H1 (cell line): ENCODE measurements around the gene GRM7. TPM values are rescaled to one million over a fixed set of nuclear protein-coding genes. Genes with fewer than 3 reads are reported as not detected.

Source experiments
- CTCF ChIA-PET: fragments of 300-600 bp; sonication (Branson Sonifier 250); formaldehyde crosslinking; loops from one replicate; lab custom pipeline; 2021; ENCODE audit not compliant: partially characterized antibody; lab: Charles Lee
- POLR2A ChIA-PET: fragments of 300-600 bp; sonication (Branson Sonifier 250); formaldehyde crosslinking; loops from one replicate; lab custom pipeline; 2021; ENCODE audit warnings: inconsistent platforms; ENCODE audit not compliant: partially characterized antibody; lab: Charles Lee
- DNase-seq, 2 experiments: peaks; one replicate each; pipeline versions ENCODE4 v3.0.0 to v3.0.0-alpha.2; 2010 to 2022; ENCODE audit warnings: low spot score in 2 of 2, low read depth in 1 of 2, mixed read lengths in 1 of 2
- FAIRE-seq: peaks from 2 replicates; lab custom pipeline; 2011; peaks lifted over from hg19 to GRCh38; lab: Jason Lieb, UNC
- H2AFZ ChIP-seq: 2 replicates; pipeline ENCODE4 v1.8.1; 2012; ENCODE audit warnings: low read length, inconsistent platforms
- H2AK5ac ChIP-seq: 2 replicates; pipeline ENCODE4 v1.6.1; 2013; ENCODE audit warnings: low read depth, low read length
- H2BK120ac ChIP-seq: replicated peaks from 2 replicates; pipeline ENCODE3; 2013; ENCODE audit warnings: low read depth, low read length, inconsistent platforms
- H2BK12ac ChIP-seq: 2 replicates; pipeline ENCODE4 v1.6.1; 2013; ENCODE audit warnings: low read depth, low read length
- H2BK15ac ChIP-seq: 2 replicates; pipeline ENCODE4 v1.6.1; 2013; ENCODE audit warnings: low read length
- H2BK20ac ChIP-seq: 2 replicates; pipeline ENCODE4 v1.6.1; 2013; ENCODE audit warnings: low read length
- H2BK5ac ChIP-seq: 2 replicates; pipeline ENCODE4 v1.6.1; 2013; ENCODE audit warnings: low read depth, low read length
- H3K14ac ChIP-seq: 2 replicates; pipeline ENCODE4 v1.6.1; 2013; ENCODE audit warnings: inconsistent platforms; ENCODE audit not compliant: insufficient read length
- H3K18ac ChIP-seq: 2 replicates; pipeline ENCODE4 v1.6.1; 2013; ENCODE audit warnings: low read length; ENCODE audit errors: extremely low read depth
- H3K23ac ChIP-seq: 2 replicates; pipeline ENCODE4 v1.6.1; 2013; ENCODE audit warnings: inconsistent platforms; ENCODE audit not compliant: insufficient read length
- H3K23me2 ChIP-seq: 2 replicates; pipeline ENCODE4 v1.6.1; 2013; ENCODE audit warnings: low read depth, low read length
- H3K27ac ChIP-seq: 2 replicates; pipeline ENCODE4 v1.6.1; 2011; ENCODE audit warnings: low read depth, low read length, inconsistent platforms
- H3K27me3 ChIP-seq, 4 experiments: replicated peaks in 1 of 4; 1 replicate in 1 of 4; 2 replicates in 3 of 4; pipeline versions ENCODE4 v1.6.1 to v1.8.1; 2011 to 2013; ENCODE audit warnings: low read length in 3 of 4, mild to moderate bottlenecking in 3 of 4, inconsistent platforms in 2 of 4, mixed read lengths in 2 of 4, moderate library complexity in 1 of 4; ENCODE audit not compliant: control insufficient read depth in 3 of 4, insufficient read depth in 3 of 4; ENCODE audit errors: extremely low read depth in 1 of 4
- H3K36me3 ChIP-seq, 4 experiments: 2 replicates each; pipeline versions ENCODE4 v1.6.1 to v1.8.1; 2011 to 2013; ENCODE audit warnings: mild to moderate bottlenecking in 4 of 4, low read length in 3 of 4, moderate library complexity in 2 of 4, control low read depth in 1 of 4, inconsistent platforms in 1 of 4; ENCODE audit not compliant: insufficient read depth in 4 of 4, control insufficient read depth in 2 of 4
- H3K4ac ChIP-seq: replicated peaks from 2 replicates; pipeline ENCODE3; 2013; ENCODE audit warnings: low read length, low read depth, mixed read lengths, inconsistent platforms; ENCODE audit not compliant: insufficient read length
- H3K4me1 ChIP-seq, 4 experiments: replicated peaks in 1 of 4; 1 replicate in 1 of 4; 2 replicates in 3 of 4; pipeline versions ENCODE4 v1.6.1 to v1.8.1; 2011 to 2013; ENCODE audit warnings: low read length in 3 of 4, inconsistent platforms in 2 of 4, mixed read lengths in 1 of 4; ENCODE audit not compliant: insufficient read depth in 4 of 4, control insufficient read depth in 3 of 4
- H3K4me2 ChIP-seq, 2 experiments: 2 replicates each; pipeline versions ENCODE4 v1.6.1 to v1.8.1; 2011 to 2013; ENCODE audit warnings: low read depth in 2 of 2, low read length in 2 of 2, control low read depth in 1 of 2, inconsistent platforms in 1 of 2, mild to moderate bottlenecking in 1 of 2; ENCODE audit not compliant: insufficient read depth in 1 of 2
- H3K4me3 ChIP-seq, 4 experiments: fragments of 200-600, 300-600 bp in 1 of 4; sonication (generic), shearing (Covaris generic), sonication (Bioruptor Twin) in 1 of 4; 2 replicates each; pipeline versions ENCODE4 v1.5.1 to v1.8.1; 2011 to 2016; ENCODE audit warnings: low read length in 4 of 4, low read depth in 3 of 4, control low read depth in 2 of 4, inconsistent platforms in 2 of 4, mild to moderate bottlenecking in 2 of 4, mixed read lengths in 1 of 4, moderate library complexity in 1 of 4; ENCODE audit not compliant: insufficient read depth in 2 of 4; ENCODE audit errors: extremely low read depth in 1 of 4
- H3K56ac ChIP-seq: replicated peaks from 2 replicates; pipeline ENCODE3; 2013; ENCODE audit warnings: low read depth, mild to moderate bottlenecking, mixed read lengths, low read length, inconsistent platforms; ENCODE audit not compliant: insufficient read length
- H3K79me1 ChIP-seq: 2 replicates; pipeline ENCODE4 v1.6.1; 2013; ENCODE audit warnings: low read depth, low read length, control low read depth
- H3K79me2 ChIP-seq, 2 experiments: 2 replicates each; pipeline versions ENCODE4 v1.6.1 to v1.8.1; 2012 to 2013; ENCODE audit warnings: low read length in 2 of 2, mild to moderate bottlenecking in 2 of 2, inconsistent platforms in 1 of 2; ENCODE audit not compliant: insufficient read depth in 2 of 2, control insufficient read depth in 1 of 2
- H3K9ac ChIP-seq, 4 experiments: replicated peaks in 1 of 4; 1 replicate in 1 of 4; 2 replicates in 3 of 4; pipeline versions ENCODE4 v1.6.1 to v1.8.1; 2011 to 2013; ENCODE audit warnings: low read depth in 3 of 4, low read length in 3 of 4, control low read depth in 2 of 4, mild to moderate bottlenecking in 2 of 4, moderate library complexity in 2 of 4, inconsistent platforms in 1 of 4; ENCODE audit errors: extremely low read depth in 1 of 4
- H3K9me3 ChIP-seq, 2 experiments: 2 replicates each; pipeline versions ENCODE4 v1.6.1 to v1.8.1; 2012 to 2013; ENCODE audit warnings: mild to moderate bottlenecking in 2 of 2, moderate library complexity in 2 of 2, control low read depth in 1 of 2, inconsistent platforms in 1 of 2, low read depth in 1 of 2, low read length in 1 of 2, mixed read lengths in 1 of 2; ENCODE audit not compliant: insufficient read depth in 2 of 2
- H4K20me1 ChIP-seq, 2 experiments: replicated peaks in 1 of 2; 2 replicates each; pipeline versions ENCODE3 to v1.8.1; 2011 to 2013; ENCODE audit warnings: inconsistent platforms in 2 of 2, low read length in 2 of 2, mild to moderate bottlenecking in 1 of 2; ENCODE audit not compliant: insufficient read depth in 2 of 2, control insufficient read depth in 1 of 2
- H4K5ac ChIP-seq: 2 replicates; pipeline ENCODE4 v1.6.1; 2013; ENCODE audit warnings: low read length, low read depth, mixed read lengths, inconsistent platforms; ENCODE audit not compliant: insufficient read length
- H4K8ac ChIP-seq: 2 replicates; pipeline ENCODE4 v1.8.0; 2013; ENCODE audit warnings: mild to moderate bottlenecking, moderate library complexity, low read length, inconsistent platforms; ENCODE audit not compliant: insufficient read depth; ENCODE audit errors: extremely low read depth
- H4K91ac ChIP-seq: replicated peaks from 2 replicates; pipeline ENCODE3; 2013; ENCODE audit warnings: low read length, mixed read lengths, inconsistent platforms; ENCODE audit not compliant: insufficient read length
- ATF3 ChIP-seq: IDR thresholded peaks from 2 replicates; pipeline ENCODE4 v1.6.1; 2011; ENCODE audit warnings: low read depth, mild to moderate bottlenecking, low read length; ENCODE audit not compliant: insufficient read depth
- CEBPB ChIP-seq: IDR thresholded peaks from 2 replicates; pipeline ENCODE4 v1.6.1; 2012; ENCODE audit warnings: low read depth, low read length
- HDAC2 ChIP-seq, 2 experiments: fragments of 300-600 bp in 1 of 2; sonication (generic) in 1 of 2; IDR thresholded peaks; 2 replicates each; pipeline ENCODE4 v1.6.1; 2011 to 2012; ENCODE audit warnings: low read depth in 2 of 2, low read length in 2 of 2, mild to moderate bottlenecking in 2 of 2, moderate library complexity in 2 of 2, borderline replicate concordance in 1 of 2, inconsistent platforms in 1 of 2
- JUN ChIP-seq: IDR thresholded peaks from 2 replicates; pipeline ENCODE4 v1.6.1; 2011; ENCODE audit warnings: low read depth, mild to moderate bottlenecking, improper control_type of control experiment, low read length
- KDM1A ChIP-seq: fragments of 200-600, 300-600 bp; sonication (generic); IDR thresholded peaks from 2 replicates; pipeline ENCODE4 v1.7.1; 2016; ENCODE audit warnings: mild to moderate bottlenecking, low read length, borderline replicate concordance
- POLR2A ChIP-seq, 2 experiments: IDR thresholded peaks; 1 replicate in 1 of 2; 2 replicates in 1 of 2; pipeline ENCODE4 v1.6.1; 2011; ENCODE audit warnings: low read depth in 2 of 2, low read length in 2 of 2, mild to moderate bottlenecking in 2 of 2; ENCODE audit errors: control extremely low read depth in 1 of 2
- POU5F1 ChIP-seq: IDR thresholded peaks from 2 replicates; pipeline ENCODE4 v1.6.1; 2011; ENCODE audit warnings: low read depth, mild to moderate bottlenecking, low read length, moderate library complexity
- ZNF274 ChIP-seq: IDR thresholded peaks from 2 replicates; pipeline ENCODE4 v1.7.0; 2012; ENCODE audit warnings: low read length, borderline replicate concordance; ENCODE audit errors: extremely low read depth
- WGBS, 2 experiments: shearing (Covaris generic) in 1 of 2; methylation state at CpG; one replicate each; pipeline versions ENCODE4 v1.1.6 to v1.1.7; 2013 to 2015; ENCODE audit warnings: low lambda C conversion rate in 2 of 2, mixed read lengths in 2 of 2, inconsistent platforms in 1 of 2, low coverage in 1 of 2, missing lambda C conversion rate in 1 of 2; ENCODE audit not compliant: insufficient replicate concordance in 2 of 2, insufficient coverage in 1 of 2, insufficient read length in 1 of 2; ENCODE audit errors: extremely low coverage in 1 of 2, missing lambda C conversion rate in 1 of 2; 5-methylcytosine and 5-hydroxymethylcytosine counted together
- polyA plus RNA-seq, 7 experiments: library from polyadenylated mRNA; depleted of rRNA in 3 of 7; stranded (reverse) in 5 of 7; unstranded in 2 of 7; fragments of >200 nt in 5 of 7; fragments of 200-250 nt in 2 of 7; gene quantifications; 1 replicate in 5 of 7; 2 replicates in 1 of 7; 4 replicates in 1 of 7; pipeline versions ENCODE4 v1.2.1 to v1.2.3, GENCODE V29; 2011 to 2013; ENCODE audit warnings: missing spikeins in 2 of 7, mixed read lengths in 2 of 7
- total RNA-seq: library from RNA; stranded (reverse); fragmentation: NEBNext Ultra II Directional; extraction: Animal tissue kit (Norgen Biotek cat#: 25700); gene quantifications from 2 replicates; pipeline ENCODE4 v1.2.1, GENCODE V29; 2021

GRM7 gene
- total and polyA plus RNA-seq, 2 of the 8 experiments (the other 6 are each of a cell fraction or from before 2014, with no cell fraction given) = 0.17 to 0.24 TPM

- Histone ChIP-seq H2AFZ (no peak overlapping the region), H3K9me3 (no peaks in the 10 kb centered on the region), H3K18ac (no peak overlapping the region), H3K27ac (no peak overlapping the region), H3K23ac (no peak overlapping the region), H4K91ac (no peak overlapping the region), H2BK120ac (no peak overlapping the region), H3K4me3 (no peak overlapping the region), H3K4me1 (no peaks in the 10 kb centered on the region), H2BK20ac (no peak overlapping the region), H3K4me2 (no peak overlapping the region), H2BK5ac (no peak overlapping the region), H3K14ac (no peak overlapping the region), H3K79me2 (no peaks in the 10 kb centered on the region), H3K56ac (no peak overlapping the region), H3K36me3 (no peaks in the 10 kb centered on the region), H2BK15ac (no peak overlapping the region), H4K5ac (no peak overlapping the region), H4K20me1 (no peaks in the 10 kb centered on the region), H3K9ac (no peak overlapping the region), H3K23me2 (no peaks in the 10 kb centered on the region), H3K27me3 (peaks cover 0 to 1% (median 0%) of the 10 kb centered on the region in 4 experiments; a peak in 1 of 7 replicates), H3K4ac (no peak overlapping the region), H4K8ac (no peak overlapping the region), H2AK5ac (no peak overlapping the region), H2BK12ac (no peak overlapping the region), H3K79me1 (no peaks in the 10 kb centered on the region)
- no peak for TF ChIP-seq ATF3
- TF ChIP-seq POU5F1 = no peak
- no peak for TF ChIP-seq HDAC2 (IDR thresholded peaks at IDR 0.05; ENCODE audit: borderline replicate concordance in 1 of 2, low read depth in 2 of 2, low read length in 2 of 2)
- peak; percentile 88; the same call in 1 of the 2 replicates for TF ChIP-seq CEBPB
- no peak for TF ChIP-seq KDM1A
- TF ChIP-seq POLR2A (IDR thresholded peaks at IDR 0.05; ENCODE audit: control extremely low read depth in 1 of 2, low read depth in 2 of 2, low read length in 2 of 2) = no peak
- no peak for TF ChIP-seq ZNF274
- no peak for TF ChIP-seq JUN
- DNase-seq (no peak), FAIRE-seq (no peak)
- ChIA-PET POLR2A (no interaction called here), CTCF (interaction anchor here (1.2 kb wide), 1 partner anchor 34 kb away, joined by 3 read pairs; no protein-coding TSS in a partner anchor)
- WGBS, 2 experiments = 100% methylated on average over 1 of the region's 1 CpG; no CpG with 5 or more reads in 1 of the 2 experiments
Measured at GRCh38 chr3:7737263-7737662, 876.3 kb downstream of the GRM7 start.
